Endothelial cell of umbilical vein (primary cell): ENCODE measurements around the gene SH3RF1. TPM values are rescaled to one million over a fixed set of nuclear protein-coding genes. Genes with fewer than 3 reads are reported as not detected.
A peak's percentile ranks its signal among the peaks of the same experiment; 100 is the strongest.

Experiments used
- BruUV-seq: library from RNA; stranded (reverse); fragments of 400-500 nt; replicated peaks from 2 replicates; lab custom pipeline; 2021; lab: Mats Ljungman, UMichigan
- CTCF ChIA-PET: fragments of 300-600, 350-600 bp; sonication (Branson Sonifier 250); formaldehyde crosslinking; loops from one replicate; lab custom pipeline; 2021; ENCODE audit warnings: antibody characterized with exemption, inconsistent platforms; lab: Charles Lee
- POLR2A ChIA-PET: fragments of 300-600, 350-600 bp; sonication (Branson Sonifier 250); formaldehyde crosslinking; loops from one replicate; lab custom pipeline; 2021; ENCODE audit warnings: antibody characterized with exemption, inconsistent platforms; lab: Charles Lee
- DNase-seq: peaks from one replicate; pipeline ENCODE4 v3.0.0-alpha.2; 2011; ENCODE audit warnings: low read depth, low spot score
- FAIRE-seq: peaks from 2 replicates; lab custom pipeline; 2011; peaks lifted over from hg19 to GRCh38; lab: Jason Lieb, UNC
- H2AFZ ChIP-seq: 2 replicates; pipeline ENCODE4 v1.6.0; 2012; ENCODE audit warnings: low read depth, low read length, control low read depth, inconsistent platforms
- H3K27ac ChIP-seq: 2 replicates; pipeline ENCODE4 v1.5.1; 2011; ENCODE audit warnings: low read depth, mild to moderate bottlenecking, control low read depth, low read length, moderate library complexity; ENCODE audit not compliant: insufficient read depth
- H3K27me3 ChIP-seq, 2 experiments: 2 replicates each; pipeline versions ENCODE4 v1.6.0 to v1.6.1; 2011; ENCODE audit warnings: low read length in 2 of 2, mixed read lengths in 1 of 2; ENCODE audit not compliant: control insufficient read depth in 2 of 2, insufficient read depth in 2 of 2
- H3K36me3 ChIP-seq, 2 experiments: 2 replicates in 1 of 2; 3 replicates in 1 of 2; pipeline ENCODE4 v1.5.1; 2011; ENCODE audit warnings: low read length in 2 of 2, mild to moderate bottlenecking in 1 of 2, moderate library complexity in 1 of 2; ENCODE audit not compliant: control insufficient read depth in 2 of 2, insufficient read depth in 2 of 2; ENCODE audit errors: extremely low read depth in 1 of 2
- H3K4me1 ChIP-seq: 3 replicates; pipeline ENCODE4 v1.5.1; 2011; ENCODE audit warnings: mild to moderate bottlenecking, low read length; ENCODE audit not compliant: control insufficient read depth, insufficient read depth; ENCODE audit errors: extremely low read depth
- H3K4me2 ChIP-seq: 2 replicates; pipeline ENCODE4 v1.6.1; 2011; ENCODE audit warnings: low read length, control low read depth, mixed read lengths; ENCODE audit not compliant: insufficient read depth
- H3K4me3 ChIP-seq, 3 experiments: fragments of 200-600 bp in 1 of 3; sonication (generic), shearing (Covaris generic) in 1 of 3; replicated peaks in 1 of 3; 2 replicates each; pipeline ENCODE4 v1.5.1; 2011 to 2016; ENCODE audit warnings: control low read depth in 3 of 3, low read length in 3 of 3, mild to moderate bottlenecking in 2 of 3, inconsistent platforms in 1 of 3, low read depth in 1 of 3, moderate library complexity in 1 of 3; ENCODE audit not compliant: insufficient read depth in 1 of 3
- H3K79me2 ChIP-seq: 2 replicates; pipeline ENCODE4 v1.6.0; 2012; ENCODE audit warnings: low read length, inconsistent platforms; ENCODE audit not compliant: control insufficient read depth, insufficient read depth
- H3K9ac ChIP-seq: replicated peaks from 2 replicates; pipeline ENCODE3; 2011; ENCODE audit warnings: low read length, control low read depth; ENCODE audit not compliant: insufficient read depth; ENCODE audit errors: extremely low read depth
- H3K9me1 ChIP-seq: replicated peaks from 3 replicates; pipeline ENCODE4 v1.6.0; 2011; ENCODE audit warnings: mild to moderate bottlenecking, low read length; ENCODE audit not compliant: control insufficient read depth, insufficient read depth; ENCODE audit errors: extremely low read depth
- H3K9me3 ChIP-seq: replicated peaks from 2 replicates; pipeline ENCODE4 v1.5.1; 2012; ENCODE audit warnings: low read length, inconsistent platforms; ENCODE audit not compliant: control insufficient read depth, insufficient read depth
- H4K20me1 ChIP-seq: replicated peaks from 2 replicates; pipeline ENCODE3; 2011; ENCODE audit warnings: mild to moderate bottlenecking, low read length; ENCODE audit not compliant: control insufficient read depth, insufficient read depth; ENCODE audit errors: extremely low read depth
- EZH2 ChIP-seq: IDR thresholded peaks from 2 replicates; pipeline ENCODE4 v1.6.1; 2012; ENCODE audit warnings: borderline replicate concordance, low read depth, mild to moderate bottlenecking, moderate library complexity, low read length, inconsistent platforms; ENCODE audit not compliant: severe bottlenecking
- FOS ChIP-seq: IDR thresholded peaks from 2 replicates; pipeline ENCODE4 v1.6.1; 2011; ENCODE audit warnings: mild to moderate bottlenecking, low read length, moderate library complexity, borderline replicate concordance; ENCODE audit not compliant: insufficient read depth
- GATA2 ChIP-seq: IDR thresholded peaks from 2 replicates; pipeline ENCODE4 v1.7.0; 2011; ENCODE audit warnings: low read depth, mild to moderate bottlenecking, moderate library complexity, mixed read lengths, low read length; ENCODE audit not compliant: insufficient read length, insufficient read depth
- JUN ChIP-seq: IDR thresholded peaks from 2 replicates; pipeline ENCODE4 v1.6.1; 2011; ENCODE audit warnings: borderline replicate concordance, low read depth; ENCODE audit not compliant: insufficient read length, insufficient read depth
- MYC ChIP-seq: IDR thresholded peaks from one replicate; pipeline ENCODE4 v1.6.1; 2011; ENCODE audit warnings: mild to moderate bottlenecking, low read depth, low read length
- POLR2A ChIP-seq: IDR thresholded peaks from 2 replicates; pipeline ENCODE4 v1.6.1; 2012; ENCODE audit warnings: low read depth, mild to moderate bottlenecking, control low read depth, low read length
- POLR2AphosphoS5 ChIP-seq: IDR thresholded peaks from 2 replicates; pipeline ENCODE4 v1.6.1; 2012; ENCODE audit warnings: low read depth, mild to moderate bottlenecking, control low read depth, low read length, moderate library complexity; ENCODE audit not compliant: insufficient read depth
- dilution Hi-C: fragments of 300-500 bp; cut with MboI; formaldehyde crosslinking; loops from one replicate; pipeline ENCODE4 v1.15.0; 2019; ENCODE audit warnings: low sequenced_read_pairs; ENCODE audit not compliant: extremely low pct_ligation_motif_present
- intact Hi-C: fragments of 100-400 bp; cut with micrococcal nuclease; formaldehyde crosslinking; loops from one replicate; pipeline ENCODE4 v1.10.0; 2022
- polyA plus RNA-seq, 4 experiments: library from polyadenylated mRNA; depleted of rRNA in 3 of 4; stranded (reverse) in 3 of 4; unstranded in 1 of 4; fragments of >200 nt; gene quantifications; 2 replicates each; pipeline versions ENCODE4 v1.2.1 to v1.2.3, GENCODE V29; 2011 to 2012; ENCODE audit warnings: missing spikeins in 1 of 4
- total RNA-seq: library from RNA; stranded (reverse); gene quantifications from 2 replicates; pipeline ENCODE4 v1.2.3, GENCODE V29; 2021
- TF ChIP-seq, protein P1 (sequence below): IDR thresholded peaks from 2 replicates; pipeline ENCODE4 v1.6.1; 2011; ENCODE audit not compliant: insufficient read depth, insufficient read length
- TF ChIP-seq, protein P2 (sequence below), 2 donors: IDR thresholded peaks; 1 replicate in 1 of 2; 2 replicates in 1 of 2; pipeline ENCODE4 v1.5.1; 2011; ENCODE audit warnings: low read length in 2 of 2, mild to moderate bottlenecking in 2 of 2, moderate library complexity in 2 of 2, control low read depth in 1 of 2, inconsistent platforms in 1 of 2, low read depth in 1 of 2; ENCODE audit not compliant: insufficient read depth in 1 of 2; ENCODE audit errors: extremely low read depth in 1 of 2

SH3RF1 gene
- total and polyA plus RNA-seq, 2 donors (not counting 3 experiments of a cell fraction or from before 2014, with no cell fraction given): 16.2 to 24.9 TPM

DNA sequence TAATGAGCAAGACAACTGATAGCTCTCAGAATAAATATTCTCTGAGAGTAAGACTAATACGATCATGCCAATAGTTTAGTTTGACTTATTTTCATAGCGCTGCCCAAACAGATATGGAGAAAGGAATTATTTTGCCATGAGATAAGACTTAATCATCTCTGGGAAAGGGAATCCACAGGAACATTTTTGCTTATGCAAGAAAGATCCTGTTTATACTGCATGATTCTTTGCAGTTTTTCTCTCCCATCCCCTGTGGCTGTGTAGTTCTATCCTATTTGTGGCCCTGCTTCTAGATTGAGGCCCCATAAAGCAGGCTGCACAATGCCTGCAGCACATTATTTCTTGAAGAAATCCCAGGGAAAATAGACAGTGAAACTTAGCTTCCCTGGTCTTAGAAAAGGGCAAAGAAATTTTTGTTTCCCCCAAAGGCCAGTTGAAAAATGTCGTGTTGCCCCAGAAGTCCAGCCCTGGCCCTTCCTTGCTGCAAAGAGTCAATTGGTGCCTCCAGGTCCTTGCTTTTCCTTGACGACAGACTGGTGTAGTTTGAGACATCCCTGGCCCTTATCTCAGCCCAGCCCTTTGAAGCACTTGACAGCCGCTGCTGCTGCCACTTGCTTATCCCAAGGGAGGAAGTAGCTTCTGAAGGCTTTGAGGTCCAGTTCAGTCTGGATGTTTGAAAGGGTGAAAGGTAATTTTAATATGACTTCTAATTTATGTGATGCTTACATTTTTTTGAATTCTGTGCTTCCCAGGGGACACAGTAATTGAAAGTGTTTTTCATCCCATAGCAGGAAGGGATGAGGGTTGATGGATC lies 45.0 kb upstream of the SH3RF1 start:
- FAIRE-seq: no peak

More for the DNA sequence above, 45.0 kb upstream of the SH3RF1 start:
- Histone ChIP-seq H4K20me1 (no peaks in the 10 kb centered on the region), H3K79me2 (no peaks in the 10 kb centered on the region), H3K9ac (no peak overlapping the region), H3K9me3 (no peaks in the 10 kb centered on the region), H3K4me1 (peaks cover 13% of the 10 kb centered on the region), H3K9me1 (no peaks in the 10 kb centered on the region), H3K27me3 (no peaks in the 10 kb centered on the region), H2AFZ (no peak overlapping the region), H3K36me3 (no peaks in the 10 kb centered on the region), H3K4me3 (no peak overlapping the region), H3K27ac (no peak overlapping the region), H3K4me2 (peak overlapping the region; percentile 57)
- no TSS peak for BruUV-seq
- TF ChIP-seq FOS: no peak
- TF ChIP-seq POLR2A: no peak
- TF ChIP-seq GATA2: no peak
- TF ChIP-seq, protein P1, sequence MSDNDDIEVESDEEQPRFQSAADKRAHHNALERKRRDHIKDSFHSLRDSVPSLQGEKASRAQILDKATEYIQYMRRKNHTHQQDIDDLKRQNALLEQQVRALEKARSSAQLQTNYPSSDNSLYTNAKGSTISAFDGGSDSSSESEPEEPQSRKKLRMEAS: no peak
- no peak for TF ChIP-seq JUN
- TF ChIP-seq, protein P2, sequence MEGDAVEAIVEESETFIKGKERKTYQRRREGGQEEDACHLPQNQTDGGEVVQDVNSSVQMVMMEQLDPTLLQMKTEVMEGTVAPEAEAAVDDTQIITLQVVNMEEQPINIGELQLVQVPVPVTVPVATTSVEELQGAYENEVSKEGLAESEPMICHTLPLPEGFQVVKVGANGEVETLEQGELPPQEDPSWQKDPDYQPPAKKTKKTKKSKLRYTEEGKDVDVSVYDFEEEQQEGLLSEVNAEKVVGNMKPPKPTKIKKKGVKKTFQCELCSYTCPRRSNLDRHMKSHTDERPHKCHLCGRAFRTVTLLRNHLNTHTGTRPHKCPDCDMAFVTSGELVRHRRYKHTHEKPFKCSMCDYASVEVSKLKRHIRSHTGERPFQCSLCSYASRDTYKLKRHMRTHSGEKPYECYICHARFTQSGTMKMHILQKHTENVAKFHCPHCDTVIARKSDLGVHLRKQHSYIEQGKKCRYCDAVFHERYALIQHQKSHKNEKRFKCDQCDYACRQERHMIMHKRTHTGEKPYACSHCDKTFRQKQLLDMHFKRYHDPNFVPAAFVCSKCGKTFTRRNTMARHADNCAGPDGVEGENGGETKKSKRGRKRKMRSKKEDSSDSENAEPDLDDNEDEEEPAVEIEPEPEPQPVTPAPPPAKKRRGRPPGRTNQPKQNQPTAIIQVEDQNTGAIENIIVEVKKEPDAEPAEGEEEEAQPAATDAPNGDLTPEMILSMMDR (IDR thresholded peaks at IDR 0.05; ENCODE audit: extremely low read depth in 1 of 2, insufficient read depth in 1 of 2, low read depth in 1 of 2, low read length in 2 of 2): no peak
- TF ChIP-seq POLR2AphosphoS5: no peak
- no peak for TF ChIP-seq EZH2
- TF ChIP-seq MYC: no peak
- ChIA-PET CTCF (interaction anchor here (1.0 to 2.8 kb wide), 6 partner anchors 20 to 316 kb away, joined by 3 to 9 read pairs (median 4); partner anchors contain the start of gene CBR4), POLR2A (interaction anchor here (1.1 kb wide), 1 partner anchor 44 kb away, joined by 3 read pairs; no protein-coding TSS in a partner anchor)
- peak; percentile 30 for DNase-seq
- intact Hi-C loops: loop anchor here (10.0 kb wide), 1 partner anchor 169 kb away; no protein-coding TSS in a partner anchor
- dilution Hi-C loops: no loop called here
